ENCODE data around the gene F12.

F12 gene

GRCh38 chr5:177355162-177355867, 54.0 kb downstream of the F12 start:
- no peak for DNase-seq (ENCODE audit: low read depth, low spot score)

- DNase-seq (ENCODE audit: low read depth, low spot score): no peak
These were observed 54.7 kb downstream of the F12 start for GRCh38 chr5:177354711-177355110.

GRCh38 chr5:177354256-177354655, 55.1 kb downstream of the F12 start:
- DNase-seq (ENCODE audit: low read depth, low spot score): no peak

- DNase-seq (ENCODE audit: low read depth, low spot score): no peak
These were observed 56.3 kb downstream of the F12 start for GRCh38 chr5:177353093-177353492.

Measured in activated CD4-positive, CD25-positive, alpha-beta regulatory T cell treated with anti-CD3 and anti-CD28 coated beads, Interleukin-2, amount 50 U/mL, for 16 hours (primary cell).